GM10266 (cell line): ENCODE results near the gene DLEU7.

Experiments
- DNase-seq: peaks from one replicate; pipeline ENCODE4 v3.0.0; 2012; ENCODE audit errors: extremely low spot score
- TF ChIP-seq, protein P1 (sequence below): IDR thresholded peaks from 2 replicates; pipeline ENCODE4 v1.5.1; 2012; ENCODE audit warnings: mild to moderate bottlenecking, low read depth; ENCODE audit not compliant: control insufficient read depth, insufficient read depth; ENCODE audit errors: missing control alignments

The DLEU7 gene

DNA sequence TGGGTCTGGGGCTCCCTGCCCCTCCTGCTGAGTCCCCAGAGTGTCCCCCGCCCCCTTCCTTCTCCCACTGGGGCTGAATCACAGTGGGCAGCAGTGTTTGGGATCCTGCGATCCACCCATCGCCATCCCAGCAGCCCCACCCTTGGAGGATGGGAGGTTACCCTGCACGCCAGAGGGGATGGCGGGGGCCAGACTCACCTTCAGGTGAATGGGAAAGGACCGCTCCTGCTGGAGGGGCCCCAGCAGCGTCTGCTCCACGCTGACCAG, 569 bp downstream of the DLEU7 start:
- DNase-seq: no peak
- TF ChIP-seq, protein P1, sequence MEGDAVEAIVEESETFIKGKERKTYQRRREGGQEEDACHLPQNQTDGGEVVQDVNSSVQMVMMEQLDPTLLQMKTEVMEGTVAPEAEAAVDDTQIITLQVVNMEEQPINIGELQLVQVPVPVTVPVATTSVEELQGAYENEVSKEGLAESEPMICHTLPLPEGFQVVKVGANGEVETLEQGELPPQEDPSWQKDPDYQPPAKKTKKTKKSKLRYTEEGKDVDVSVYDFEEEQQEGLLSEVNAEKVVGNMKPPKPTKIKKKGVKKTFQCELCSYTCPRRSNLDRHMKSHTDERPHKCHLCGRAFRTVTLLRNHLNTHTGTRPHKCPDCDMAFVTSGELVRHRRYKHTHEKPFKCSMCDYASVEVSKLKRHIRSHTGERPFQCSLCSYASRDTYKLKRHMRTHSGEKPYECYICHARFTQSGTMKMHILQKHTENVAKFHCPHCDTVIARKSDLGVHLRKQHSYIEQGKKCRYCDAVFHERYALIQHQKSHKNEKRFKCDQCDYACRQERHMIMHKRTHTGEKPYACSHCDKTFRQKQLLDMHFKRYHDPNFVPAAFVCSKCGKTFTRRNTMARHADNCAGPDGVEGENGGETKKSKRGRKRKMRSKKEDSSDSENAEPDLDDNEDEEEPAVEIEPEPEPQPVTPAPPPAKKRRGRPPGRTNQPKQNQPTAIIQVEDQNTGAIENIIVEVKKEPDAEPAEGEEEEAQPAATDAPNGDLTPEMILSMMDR: no peak

DNA sequence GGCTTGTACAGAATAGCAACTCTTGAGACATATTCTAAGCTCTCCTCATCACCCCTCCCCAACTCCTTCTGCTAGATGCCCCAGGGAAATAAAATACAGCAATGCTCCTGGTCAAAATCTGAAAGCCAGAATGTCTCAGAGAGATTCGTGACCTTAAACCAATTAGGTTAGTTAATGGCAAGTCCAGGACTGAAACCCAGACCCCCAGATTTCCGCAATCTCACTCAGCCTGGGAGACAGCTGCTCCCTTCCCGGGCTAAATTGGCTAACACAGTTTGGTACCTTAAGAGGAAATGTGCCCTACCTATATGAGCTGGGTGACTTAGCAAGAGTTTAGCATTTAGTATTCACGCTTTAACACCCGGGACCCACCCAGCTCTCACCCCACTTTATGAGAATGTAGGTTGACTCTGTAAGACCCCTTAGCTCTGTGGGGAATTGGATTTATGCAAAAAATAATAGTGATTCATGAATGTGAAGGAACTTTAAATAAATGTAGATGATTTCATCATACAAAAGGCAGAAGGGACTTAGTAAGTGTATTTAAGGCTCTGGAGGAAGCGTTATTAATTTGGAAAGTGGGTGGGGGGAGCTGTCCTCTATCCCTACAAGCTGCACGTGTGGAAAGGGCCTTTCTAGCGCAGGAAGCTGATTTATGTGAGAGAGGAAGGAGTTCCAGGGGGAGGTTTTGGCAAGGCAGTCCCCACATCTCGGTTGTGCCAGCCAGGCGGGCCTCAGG, 1.1 kb downstream of the DLEU7 start:
- TF ChIP-seq, protein P1: no peak
- DNase-seq: no peak

GRCh38 chr13:50841786-50842185, 1.7 kb downstream of the DLEU7 start:
- TF ChIP-seq, protein P1: no peak
- no peak for DNase-seq

DNA sequence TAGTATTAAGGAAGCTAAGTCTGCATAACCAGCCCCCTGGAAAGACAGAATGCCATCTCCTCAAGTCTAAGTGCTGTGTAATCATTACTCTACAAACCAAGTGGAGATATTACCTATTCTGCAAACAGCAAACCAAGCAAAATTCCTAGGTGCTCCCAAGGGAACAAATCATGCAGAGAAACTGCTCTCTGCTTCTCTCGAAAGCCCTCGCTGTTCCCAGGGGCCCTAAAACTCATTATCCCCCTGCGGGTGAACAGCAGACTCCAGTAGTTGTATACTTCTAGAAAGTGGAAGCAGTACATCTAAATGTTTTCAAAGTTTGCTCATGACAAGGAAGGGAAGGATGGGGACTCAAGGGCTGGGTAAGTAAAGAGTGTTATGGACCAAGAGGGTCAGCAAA, 3.2 kb downstream of the DLEU7 start:
- DNase-seq: no peak
- TF ChIP-seq, protein P1: no peak

- TF ChIP-seq, protein P1: no peak
- no peak for DNase-seq
These were observed 3.7 kb downstream of the DLEU7 start for GRCh38 chr13:50839828-50840227.

DNA sequence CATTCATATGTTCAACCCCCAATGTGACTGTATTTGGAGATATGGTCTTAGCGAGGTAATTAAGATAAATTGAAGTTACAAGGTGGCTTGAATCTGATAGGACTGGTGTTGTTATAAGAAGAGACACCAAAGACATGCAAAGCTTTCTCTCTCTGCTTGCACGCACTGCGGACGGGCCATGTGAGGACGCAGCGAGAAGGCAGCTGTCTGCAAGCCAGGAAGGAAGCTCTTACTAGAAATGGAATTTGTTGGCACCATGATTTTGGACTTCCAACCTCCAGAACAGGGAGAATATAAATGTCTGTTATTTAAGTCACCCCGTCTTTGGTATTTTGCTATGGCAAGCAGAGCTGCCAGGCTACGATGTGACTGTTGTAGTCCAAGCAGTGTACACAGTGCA, 4.8 kb downstream of the DLEU7 start:
- TF ChIP-seq, protein P1: no peak
- no peak for DNase-seq

- no peak for DNase-seq
- TF ChIP-seq, protein P1: no peak
These were observed 5.5 kb downstream of the DLEU7 start for GRCh38 chr13:50838031-50838430.
